HG02870 (cell line): ENCODE results near the gene SREBF1.
A peak's percentile ranks its signal among the peaks of the same experiment; 100 is the strongest.

Experiments
- ATAC-seq: cut with Tn5 transposase; IDR thresholded peaks from one replicate; pipeline ENCODE4 v1.9.1; 2021; ENCODE audit warnings: mild to moderate bottlenecking, moderate library complexity; ENCODE audit not compliant: unreplicated experiment

Gene SREBF1

GRCh38 chr17:17859909-17860765 lies 23.4 kb upstream of the SREBF1 start:
- peak; percentile 45 for ATAC-seq

- no peak for ATAC-seq
Measured at GRCh38 chr17:17857496-17857895, 20.7 kb upstream of the SREBF1 start.

- ATAC-seq = no peak
Measured at GRCh38 chr17:17856386-17856785, 19.6 kb upstream of the SREBF1 start.

- ATAC-seq = no peak
Measured at GRCh38 chr17:17855976-17856375, 19.2 kb upstream of the SREBF1 start.

GRCh38 chr17:17853811-17854447 lies 17.1 kb upstream of the SREBF1 start:
- ATAC-seq = no peak

- ATAC-seq = no peak
Measured at GRCh38 chr17:17852930-17853329, 16.1 kb upstream of the SREBF1 start.

GRCh38 chr17:17851103-17852002 lies 14.6 kb upstream of the SREBF1 start:
- no peak for ATAC-seq

- no peak for ATAC-seq
Measured at GRCh38 chr17:17849845-17850373, 13.1 kb upstream of the SREBF1 start.

- no peak for ATAC-seq
Measured at GRCh38 chr17:17849147-17849820, 12.5 kb upstream of the SREBF1 start.

GRCh38 chr17:17848311-17849082 lies 11.7 kb upstream of the SREBF1 start:
- ATAC-seq = no peak

- ATAC-seq = no peak
Measured at GRCh38 chr17:17847726-17848125, 10.9 kb upstream of the SREBF1 start.

GRCh38 chr17:17847118-17847689 lies 10.4 kb upstream of the SREBF1 start:
- ATAC-seq = no peak

GRCh38 chr17:17846645-17847044 lies 9.9 kb upstream of the SREBF1 start:
- no peak for ATAC-seq

GRCh38 chr17:17846003-17846402 lies 9.2 kb upstream of the SREBF1 start:
- ATAC-seq = no peak

- ATAC-seq = no peak
Measured at GRCh38 chr17:17845046-17845775, 8.4 kb upstream of the SREBF1 start.

GRCh38 chr17:17844500-17844899 lies 7.7 kb upstream of the SREBF1 start:
- no peak for ATAC-seq

- ATAC-seq = no peak
Measured at GRCh38 chr17:17844079-17844478, 7.3 kb upstream of the SREBF1 start.

GRCh38 chr17:17843096-17843495 lies 6.3 kb upstream of the SREBF1 start:
- no peak for ATAC-seq
